Measurements from ENCODE around the gene C2CD4D. TPM values are rescaled to one million over a fixed set of nuclear protein-coding genes. Genes with fewer than 3 reads are reported as not detected.

Gene C2CD4D
- total and polyA plus RNA-seq, 2 of the 13 experiments (the other 11 are each of a cell fraction or from before 2014, with no cell fraction given), result not detected

DNA sequence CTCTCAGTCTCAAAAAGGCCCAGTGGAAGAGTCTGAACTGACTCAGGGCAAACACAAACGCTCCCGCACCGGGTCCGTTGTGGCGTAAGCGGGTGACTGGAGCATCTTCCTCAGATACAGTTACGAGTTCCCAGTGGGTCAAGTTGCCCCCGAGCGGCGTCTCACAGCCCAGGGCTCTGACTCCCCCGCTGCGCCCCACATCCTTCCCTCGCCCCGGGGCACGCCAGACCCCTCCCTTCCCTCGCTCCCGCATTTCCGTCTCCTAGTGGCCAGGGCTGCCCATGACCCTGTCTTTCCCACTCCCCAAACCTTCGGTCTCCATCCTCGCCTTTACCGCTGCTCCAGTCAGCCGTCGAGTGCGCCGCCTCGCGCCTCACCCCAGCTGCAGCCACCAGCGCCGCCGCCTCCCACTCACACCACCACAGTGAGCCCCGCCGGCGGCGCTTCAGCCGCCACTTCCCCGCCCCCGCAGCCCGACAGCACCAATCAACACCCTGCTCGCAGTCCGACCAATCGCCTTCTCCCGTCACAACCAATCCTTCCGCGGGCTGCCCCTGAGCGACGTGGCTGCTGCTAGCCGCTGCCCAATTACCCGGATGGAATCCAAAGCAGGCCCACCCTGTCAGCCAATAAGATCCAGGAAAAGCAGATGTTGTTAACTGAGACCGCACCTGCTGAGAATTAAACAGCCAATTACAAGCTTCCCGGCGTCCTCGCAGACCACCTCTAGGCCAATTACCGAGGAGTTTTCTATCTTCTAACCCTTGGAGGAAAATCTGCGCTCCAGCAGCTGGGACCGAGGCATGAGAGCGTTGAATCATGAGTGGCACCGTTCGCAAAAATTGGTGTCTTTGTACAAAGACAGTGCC lies 49.3 kb downstream of the C2CD4D start, which contains the start of gene TDRKH (continued):
- TF ChIP-seq ATF1 (CRISPR knock-in tag; IDR thresholded peaks at IDR 0.05) (peak; percentile 82), KDM4B (CRISPR knock-in tag; IDR thresholded peaks at IDR 0.05) (no peak), JUN (CRISPR knock-in tag; IDR thresholded peaks at IDR 0.05) (no peak), ZFP1 (CRISPR knock-in tag; IDR thresholded peaks at IDR 0.05) (no peak), ZNF713 (CRISPR knock-in tag; IDR thresholded peaks at IDR 0.05) (no peak), BRCA1 (CRISPR knock-in tag; IDR thresholded peaks at IDR 0.05) (no peak), ZNF431 (CRISPR knock-in tag; IDR thresholded peaks at IDR 0.05; ENCODE audit: borderline replicate concordance, low read depth) (0 out of 2 replicates have a peak, but pooled peaks have one; percentile 71), CCAR2 (optimal IDR thresholded peaks at IDR 0.05; ENCODE audit: low read depth, low read length) (no peak), CENPT (CRISPR knock-in tag; IDR thresholded peaks at IDR 0.05; ENCODE audit: low read depth) (0 out of 2 replicates have a peak, but pooled peaks have one; percentile 81), KDM1A (CRISPR knock-in tag; IDR thresholded peaks at IDR 0.05) (no peak; the same call in 1 of the 2 replicates), ZNF367 (CRISPR knock-in tag; IDR thresholded peaks at IDR 0.05; ENCODE audit: borderline replicate concordance) (peak; percentile 82; the same call in 1 of the 2 replicates), ZNF792 (CRISPR knock-in tag; IDR thresholded peaks at IDR 0.05) (peak; percentile 87), JUND (CRISPR knock-in tag; IDR thresholded peaks at IDR 0.05) (peak; percentile 38; the same call in 1 of the 2 replicates), KDM2A (CRISPR knock-in tag; IDR thresholded peaks at IDR 0.05; ENCODE audit: borderline replicate concordance, low read depth) (peak; percentile 79; the same call in 1 of the 2 replicates), SRSF9 (IDR thresholded peaks at IDR 0.05; ENCODE audit: borderline replicate concordance, insufficient read depth, low read depth, low read length, poor library complexity, severe bottlenecking) (no peak), RFXAP (CRISPR knock-in tag; IDR thresholded peaks at IDR 0.05; ENCODE audit: borderline replicate concordance) (peak; percentile 96), KLF12 (CRISPR knock-in tag; IDR thresholded peaks at IDR 0.05; ENCODE audit: borderline replicate concordance) (no peak), ASH2L (IDR thresholded peaks at IDR 0.05; ENCODE audit: insufficient read length, low read depth, low read length) (peak; percentile 59)
- TF ChIP-seq, protein P1, sequence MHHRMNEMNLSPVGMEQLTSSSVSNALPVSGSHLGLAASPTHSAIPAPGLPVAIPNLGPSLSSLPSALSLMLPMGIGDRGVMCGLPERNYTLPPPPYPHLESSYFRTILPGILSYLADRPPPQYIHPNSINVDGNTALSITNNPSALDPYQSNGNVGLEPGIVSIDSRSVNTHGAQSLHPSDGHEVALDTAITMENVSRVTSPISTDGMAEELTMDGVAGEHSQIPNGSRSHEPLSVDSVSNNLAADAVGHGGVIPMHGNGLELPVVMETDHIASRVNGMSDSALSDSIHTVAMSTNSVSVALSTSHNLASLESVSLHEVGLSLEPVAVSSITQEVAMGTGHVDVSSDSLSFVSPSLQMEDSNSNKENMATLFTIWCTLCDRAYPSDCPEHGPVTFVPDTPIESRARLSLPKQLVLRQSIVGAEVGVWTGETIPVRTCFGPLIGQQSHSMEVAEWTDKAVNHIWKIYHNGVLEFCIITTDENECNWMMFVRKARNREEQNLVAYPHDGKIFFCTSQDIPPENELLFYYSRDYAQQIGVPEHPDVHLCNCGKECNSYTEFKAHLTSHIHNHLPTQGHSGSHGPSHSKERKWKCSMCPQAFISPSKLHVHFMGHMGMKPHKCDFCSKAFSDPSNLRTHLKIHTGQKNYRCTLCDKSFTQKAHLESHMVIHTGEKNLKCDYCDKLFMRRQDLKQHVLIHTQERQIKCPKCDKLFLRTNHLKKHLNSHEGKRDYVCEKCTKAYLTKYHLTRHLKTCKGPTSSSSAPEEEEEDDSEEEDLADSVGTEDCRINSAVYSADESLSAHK (CRISPR knock-in tag; IDR thresholded peaks at IDR 0.05; ENCODE audit: borderline replicate concordance), result no peak
- TF ChIP-seq, protein P2, sequence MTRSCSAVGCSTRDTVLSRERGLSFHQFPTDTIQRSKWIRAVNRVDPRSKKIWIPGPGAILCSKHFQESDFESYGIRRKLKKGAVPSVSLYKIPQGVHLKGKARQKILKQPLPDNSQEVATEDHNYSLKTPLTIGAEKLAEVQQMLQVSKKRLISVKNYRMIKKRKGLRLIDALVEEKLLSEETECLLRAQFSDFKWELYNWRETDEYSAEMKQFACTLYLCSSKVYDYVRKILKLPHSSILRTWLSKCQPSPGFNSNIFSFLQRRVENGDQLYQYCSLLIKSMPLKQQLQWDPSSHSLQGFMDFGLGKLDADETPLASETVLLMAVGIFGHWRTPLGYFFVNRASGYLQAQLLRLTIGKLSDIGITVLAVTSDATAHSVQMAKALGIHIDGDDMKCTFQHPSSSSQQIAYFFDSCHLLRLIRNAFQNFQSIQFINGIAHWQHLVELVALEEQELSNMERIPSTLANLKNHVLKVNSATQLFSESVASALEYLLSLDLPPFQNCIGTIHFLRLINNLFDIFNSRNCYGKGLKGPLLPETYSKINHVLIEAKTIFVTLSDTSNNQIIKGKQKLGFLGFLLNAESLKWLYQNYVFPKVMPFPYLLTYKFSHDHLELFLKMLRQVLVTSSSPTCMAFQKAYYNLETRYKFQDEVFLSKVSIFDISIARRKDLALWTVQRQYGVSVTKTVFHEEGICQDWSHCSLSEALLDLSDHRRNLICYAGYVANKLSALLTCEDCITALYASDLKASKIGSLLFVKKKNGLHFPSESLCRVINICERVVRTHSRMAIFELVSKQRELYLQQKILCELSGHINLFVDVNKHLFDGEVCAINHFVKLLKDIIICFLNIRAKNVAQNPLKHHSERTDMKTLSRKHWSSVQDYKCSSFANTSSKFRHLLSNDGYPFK (CRISPR knock-in tag; IDR thresholded peaks at IDR 0.05; ENCODE audit: borderline replicate concordance), result peak; percentile 49; the same call in 1 of the 2 replicates
- TF ChIP-seq, protein P3, sequence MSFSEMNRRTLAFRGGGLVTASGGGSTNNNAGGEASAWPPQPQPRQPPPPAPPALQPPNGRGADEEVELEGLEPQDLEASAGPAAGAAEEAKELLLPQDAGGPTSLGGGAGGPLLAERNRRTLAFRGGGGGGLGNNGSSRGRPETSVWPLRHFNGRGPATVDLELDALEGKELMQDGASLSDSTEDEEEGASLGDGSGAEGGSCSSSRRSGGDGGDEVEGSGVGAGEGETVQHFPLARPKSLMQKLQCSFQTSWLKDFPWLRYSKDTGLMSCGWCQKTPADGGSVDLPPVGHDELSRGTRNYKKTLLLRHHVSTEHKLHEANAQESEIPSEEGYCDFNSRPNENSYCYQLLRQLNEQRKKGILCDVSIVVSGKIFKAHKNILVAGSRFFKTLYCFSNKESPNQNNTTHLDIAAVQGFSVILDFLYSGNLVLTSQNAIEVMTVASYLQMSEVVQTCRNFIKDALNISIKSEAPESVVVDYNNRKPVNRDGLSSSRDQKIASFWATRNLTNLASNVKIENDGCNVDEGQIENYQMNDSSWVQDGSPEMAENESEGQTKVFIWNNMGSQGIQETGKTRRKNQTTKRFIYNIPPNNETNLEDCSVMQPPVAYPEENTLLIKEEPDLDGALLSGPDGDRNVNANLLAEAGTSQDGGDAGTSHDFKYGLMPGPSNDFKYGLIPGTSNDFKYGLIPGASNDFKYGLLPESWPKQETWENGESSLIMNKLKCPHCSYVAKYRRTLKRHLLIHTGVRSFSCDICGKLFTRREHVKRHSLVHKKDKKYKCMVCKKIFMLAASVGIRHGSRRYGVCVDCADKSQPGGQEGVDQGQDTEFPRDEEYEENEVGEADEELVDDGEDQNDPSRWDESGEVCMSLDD (CRISPR knock-in tag; IDR thresholded peaks at IDR 0.05; ENCODE audit: borderline replicate concordance), result no peak

Measured in HepG2 (cell line).